Measurements from ENCODE around the gene EDN1.

DNA sequence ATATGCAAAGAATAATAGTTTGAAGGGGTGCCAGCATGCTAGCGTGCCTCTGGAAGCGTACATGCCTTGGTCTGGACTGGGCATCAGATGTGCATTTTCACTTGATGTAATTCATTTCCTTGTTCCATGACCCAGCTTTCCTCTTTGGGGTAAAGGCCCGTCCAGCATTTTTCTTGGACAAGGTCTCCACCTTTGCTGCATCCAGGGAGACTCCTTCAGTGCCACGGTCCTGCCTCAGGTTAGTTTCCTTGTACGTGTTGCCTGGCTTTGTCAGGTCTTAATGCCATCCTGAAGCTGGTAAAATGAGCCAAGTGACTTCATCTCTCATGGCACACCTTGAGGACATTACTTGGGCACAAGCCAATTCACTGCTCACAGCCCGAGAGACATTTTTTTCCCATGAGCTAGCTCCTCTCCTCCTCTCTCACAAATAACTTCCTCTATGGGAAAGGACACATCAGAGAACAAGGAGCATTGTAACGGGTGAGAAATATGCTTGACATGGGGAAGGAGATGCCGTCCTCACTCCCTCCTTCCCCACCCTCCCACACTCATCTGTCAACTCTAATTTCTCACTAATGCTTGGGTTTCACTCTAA, 23.9 kb downstream of the EDN1 start:
- no peak for TF ChIP-seq POLR2A (IDR thresholded peaks at IDR 0.05; ENCODE audit: extremely low read depth, insufficient read length)
- TF ChIP-seq, protein P1, sequence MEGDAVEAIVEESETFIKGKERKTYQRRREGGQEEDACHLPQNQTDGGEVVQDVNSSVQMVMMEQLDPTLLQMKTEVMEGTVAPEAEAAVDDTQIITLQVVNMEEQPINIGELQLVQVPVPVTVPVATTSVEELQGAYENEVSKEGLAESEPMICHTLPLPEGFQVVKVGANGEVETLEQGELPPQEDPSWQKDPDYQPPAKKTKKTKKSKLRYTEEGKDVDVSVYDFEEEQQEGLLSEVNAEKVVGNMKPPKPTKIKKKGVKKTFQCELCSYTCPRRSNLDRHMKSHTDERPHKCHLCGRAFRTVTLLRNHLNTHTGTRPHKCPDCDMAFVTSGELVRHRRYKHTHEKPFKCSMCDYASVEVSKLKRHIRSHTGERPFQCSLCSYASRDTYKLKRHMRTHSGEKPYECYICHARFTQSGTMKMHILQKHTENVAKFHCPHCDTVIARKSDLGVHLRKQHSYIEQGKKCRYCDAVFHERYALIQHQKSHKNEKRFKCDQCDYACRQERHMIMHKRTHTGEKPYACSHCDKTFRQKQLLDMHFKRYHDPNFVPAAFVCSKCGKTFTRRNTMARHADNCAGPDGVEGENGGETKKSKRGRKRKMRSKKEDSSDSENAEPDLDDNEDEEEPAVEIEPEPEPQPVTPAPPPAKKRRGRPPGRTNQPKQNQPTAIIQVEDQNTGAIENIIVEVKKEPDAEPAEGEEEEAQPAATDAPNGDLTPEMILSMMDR (IDR thresholded peaks at IDR 0.05; ENCODE audit: low read depth, low read length) = no peak
- TF ChIP-seq, protein P2, sequence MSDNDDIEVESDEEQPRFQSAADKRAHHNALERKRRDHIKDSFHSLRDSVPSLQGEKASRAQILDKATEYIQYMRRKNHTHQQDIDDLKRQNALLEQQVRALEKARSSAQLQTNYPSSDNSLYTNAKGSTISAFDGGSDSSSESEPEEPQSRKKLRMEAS (IDR thresholded peaks at IDR 0.05; ENCODE audit: low read depth, low read length) = no peak
- TF ChIP-seq MYC (IDR thresholded peaks at IDR 0.05; ENCODE audit: low read depth, low read length) = no peak

All from NB4 (cell line).